HG03520 (cell line): ENCODE measurements around the gene FSTL5.

Source experiments
- ATAC-seq: cut with Tn5 transposase; IDR thresholded peaks from one replicate; pipeline ENCODE4 v1.9.1; 2021; ENCODE audit warnings: mild to moderate bottlenecking, moderate library complexity; ENCODE audit not compliant: unreplicated experiment

Gene FSTL5

GRCh38 chr4:161345741-161346140 is 818.1 kb downstream of the FSTL5 start:
- ATAC-seq = no peak

GRCh38 chr4:161343569-161343950 is 820.2 kb downstream of the FSTL5 start:
- no peak for ATAC-seq

GRCh38 chr4:161342881-161343568 is 820.8 kb downstream of the FSTL5 start:
- no peak for ATAC-seq

- ATAC-seq = no peak
Observed at GRCh38 chr4:161336621-161337020, 827.2 kb downstream of the FSTL5 start.

- no peak for ATAC-seq
Observed at GRCh38 chr4:161336016-161336530, 827.7 kb downstream of the FSTL5 start.
